ENCODE data around the gene LRRTM2. TPM values are rescaled to one million over a fixed set of nuclear protein-coding genes. Genes with fewer than 3 reads are reported as not detected.

Gene LRRTM2
- polyA plus RNA-seq, 3 donors = 0.02 TPM; not detected in 2

GRCh38 chr5:138874241-138874640 lies 894 bp downstream of the LRRTM2 start:
- Mint-ChIP-seq H3K4me3 (no peak overlapping the region), H3K27ac (no peak overlapping the region), H3K36me3 (peaks cover under 1 to 12% of the 10 kb centered on the region in 2 donors), H3K9me3 (peaks cover 0 to 2% (median 0%) of the 10 kb centered on the region in 7 donors), H3K4me1 (peaks cover 5% of the 10 kb centered on the region), H3K27me3 (ENCODE audit: low read depth in 3 of 3) (peaks cover 0 to 1% (median 0%) of the 10 kb centered on the region in 3 donors)
- no peak overlapping the region for H3K9ac ChIP-seq (ENCODE audit: insufficient read depth, low read length, poor library complexity, severe bottlenecking)
- no peak overlapping the region for H3K4me2 ChIP-seq (replicated peaks; ENCODE audit: extremely low read depth, low read length, poor library complexity, severe bottlenecking)
- 94% methylated on average over 3 of the region's 6 CpGs for WGBS (ENCODE audit: insufficient coverage)
- H3K36me3 ChIP-seq (replicated peaks in 1 of 2; ENCODE audit: control insufficient read depth in 1 of 2, insufficient read depth in 2 of 2, low read length in 2 of 2) = no peaks in the 10 kb centered on the region
- H3K27ac ChIP-seq (ENCODE audit: low read depth in 1 of 2, low read length in 2 of 2) = no peak overlapping the region
- H3K9me3 ChIP-seq (replicated peaks in 1 of 2; ENCODE audit: control insufficient read depth in 1 of 2, insufficient read depth in 1 of 2, low read length in 2 of 2) = no peaks in the 10 kb centered on the region
- no peaks in the 10 kb centered on the region for H3K27me3 ChIP-seq (ENCODE audit: control insufficient read depth in 2 of 2, insufficient read depth in 2 of 2, low read length in 2 of 2)
- peaks cover 9% of the 10 kb centered on the region for H3K79me2 ChIP-seq (ENCODE audit: insufficient read depth, low read length)
- TF ChIP-seq CTCF (IDR thresholded peaks at IDR 0.05) = no peak
- intact Hi-C loops (cut with micrococcal nuclease) = no loop called here
- peaks cover 98% of the 10 kb centered on the region for H4K20me1 ChIP-seq (ENCODE audit: insufficient read depth, low read length)
- no peak overlapping the region for H2AFZ ChIP-seq (ENCODE audit: insufficient read depth, low read depth, low read length, poor library complexity, severe bottlenecking)
- no peak for DNase-seq
- no peaks in the 10 kb centered on the region for H3K4me1 ChIP-seq (ENCODE audit: control insufficient read depth in 1 of 2, insufficient read depth in 2 of 2, low read length in 2 of 2)
- H3K4me3 ChIP-seq (replicated peaks in 1 of 3; ENCODE audit: low read depth in 2 of 3, low read length in 3 of 3) = no peak overlapping the region

DNA sequence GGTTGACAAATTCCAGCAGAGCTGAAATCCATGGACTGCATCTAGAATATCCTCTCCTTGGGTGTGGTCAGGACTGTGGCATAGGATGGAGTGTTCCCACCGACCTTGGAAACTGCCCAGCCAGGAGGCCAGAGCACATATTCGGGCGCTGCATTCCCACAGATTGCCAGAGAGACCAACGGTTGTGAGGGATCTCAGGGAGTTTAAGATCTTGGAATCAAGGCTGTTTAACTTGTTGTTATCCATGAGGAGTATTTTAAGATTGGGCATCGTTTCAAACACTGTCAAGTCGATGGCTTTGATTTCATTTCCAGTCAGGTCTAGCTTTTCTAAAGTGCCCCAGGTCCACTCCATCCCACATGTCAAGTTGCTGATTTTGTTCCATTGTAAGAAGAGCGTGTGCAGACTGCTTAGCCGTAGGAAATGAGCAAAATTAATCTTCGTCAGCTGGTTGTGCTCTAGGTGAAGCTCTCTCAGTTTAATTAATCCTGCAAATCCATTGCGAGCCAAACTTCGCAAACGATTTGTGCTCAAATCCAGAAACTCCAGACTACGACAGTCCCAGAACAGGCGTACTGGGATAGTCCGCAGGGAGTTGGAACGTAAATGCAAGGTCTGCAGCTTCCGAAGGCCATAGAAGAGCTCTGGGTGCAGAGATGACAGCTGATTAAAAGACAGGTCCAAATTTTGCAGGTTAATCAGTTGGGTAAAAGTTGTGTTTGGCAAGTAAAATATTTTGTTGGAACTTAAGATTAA lies 1.5 kb downstream of the LRRTM2 start:
- no peak overlapping the region for H3K4me3 Mint-ChIP-seq
- H3K4me1 Mint-ChIP-seq = peaks cover 5% of the 10 kb centered on the region
- H3K27ac Mint-ChIP-seq = peak overlapping the region in 1 of 7 donors; percentile 21
- no peak overlapping the region for H3K4me3 ChIP-seq (replicated peaks in 1 of 3; ENCODE audit: low read depth in 2 of 3, low read length in 3 of 3)
- no peak overlapping the region for H3K27ac ChIP-seq (ENCODE audit: low read depth in 1 of 2, low read length in 2 of 2)
- H3K79me2 ChIP-seq (ENCODE audit: insufficient read depth, low read length) = peaks cover 9% of the 10 kb centered on the region
- H3K36me3 ChIP-seq (replicated peaks in 1 of 2; ENCODE audit: control insufficient read depth in 1 of 2, insufficient read depth in 2 of 2, low read length in 2 of 2) = no peaks in the 10 kb centered on the region
- H3K27me3 Mint-ChIP-seq (ENCODE audit: low read depth in 3 of 3) = no peaks in the 10 kb centered on the region
- H2AFZ ChIP-seq (ENCODE audit: insufficient read depth, low read depth, low read length, poor library complexity, severe bottlenecking) = no peak overlapping the region
- H3K9me3 ChIP-seq (replicated peaks in 1 of 2; ENCODE audit: control insufficient read depth in 1 of 2, insufficient read depth in 1 of 2, low read length in 2 of 2) = no peaks in the 10 kb centered on the region
- intact Hi-C loops (cut with micrococcal nuclease) = no loop called here
- H3K27me3 ChIP-seq (ENCODE audit: control insufficient read depth in 2 of 2, insufficient read depth in 2 of 2, low read length in 2 of 2) = no peaks in the 10 kb centered on the region
- no peak overlapping the region for H3K9ac ChIP-seq (ENCODE audit: insufficient read depth, low read length, poor library complexity, severe bottlenecking)
- no peak overlapping the region for H3K4me2 ChIP-seq (replicated peaks; ENCODE audit: extremely low read depth, low read length, poor library complexity, severe bottlenecking)
- H3K9me3 Mint-ChIP-seq = peaks cover 0 to 2% (median 0%) of the 10 kb centered on the region in 7 donors
- TF ChIP-seq CTCF (IDR thresholded peaks at IDR 0.05) = no peak
- 98% methylated on average over 16 of the region's 17 CpGs for WGBS (ENCODE audit: insufficient coverage)
- H4K20me1 ChIP-seq (ENCODE audit: insufficient read depth, low read length) = peaks cover 98% of the 10 kb centered on the region
- no peak for DNase-seq
- H3K4me1 ChIP-seq (ENCODE audit: control insufficient read depth in 1 of 2, insufficient read depth in 2 of 2, low read length in 2 of 2) = no peaks in the 10 kb centered on the region
- H3K36me3 Mint-ChIP-seq = peaks cover under 1 to 11% of the 10 kb centered on the region in 2 donors
